A172 (cell line): ENCODE data around the gene RCAN1. TPM values are rescaled to one million over a fixed set of nuclear protein-coding genes. Genes with fewer than 3 reads are reported as not detected.
"Not testable (repeated sequence)": the region's sequence is repeated elsewhere in the genome, so short reads cannot be mapped to it uniquely, and the experiment has no call there.

ENCODE experiments used
- DNase-seq: peaks from one replicate; pipeline ENCODE4 v3.0.0-alpha.2; 2015; ENCODE audit warnings: low spot score
- total RNA-seq: library from RNA; depleted of rRNA; stranded (reverse); fragments of >200 nt; shearing (Covaris generic); gene quantifications from 2 replicates; pipeline ENCODE4 v1.2.3, GENCODE V29; 2014

The RCAN1 gene
- total RNA-seq, 1 experiment from 2014 or later: 61.5 TPM

DNA sequence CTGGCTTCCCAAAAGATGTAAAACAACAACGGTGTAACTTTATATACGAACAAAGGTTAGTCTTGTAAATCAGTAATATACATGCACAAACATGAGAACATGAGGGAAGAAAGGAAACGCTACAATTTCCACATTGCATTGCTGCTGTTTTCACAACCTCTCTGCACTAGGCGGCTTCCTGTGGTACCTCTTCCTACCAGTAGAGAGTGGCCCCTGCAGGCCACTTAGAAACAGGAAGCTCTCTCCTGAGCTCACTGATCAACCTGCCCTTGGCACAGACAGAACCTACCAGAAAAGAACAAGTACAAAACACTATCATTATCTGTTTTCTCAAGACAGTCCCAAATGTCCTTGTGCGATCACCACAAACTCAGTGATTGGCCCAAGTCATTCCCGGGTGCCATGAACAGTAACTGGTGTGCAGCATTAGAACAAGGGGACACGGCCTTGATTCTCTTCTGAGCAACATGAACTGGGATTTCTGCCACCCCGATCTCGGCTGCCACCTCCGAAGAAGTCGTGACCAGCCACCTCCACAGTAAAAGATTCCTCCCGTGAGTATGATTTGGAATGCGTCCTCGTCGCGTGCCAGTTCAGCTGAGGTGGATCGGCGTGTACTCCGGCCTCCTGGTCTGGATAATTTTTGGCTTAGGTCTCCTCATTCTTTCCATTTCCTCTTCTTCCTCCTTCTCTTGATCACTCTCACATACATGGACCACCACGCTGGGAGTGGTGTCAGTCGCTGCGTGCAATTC, 97.2 kb downstream of the RCAN1 start:
- peak; percentile 41 for DNase-seq

DNA sequence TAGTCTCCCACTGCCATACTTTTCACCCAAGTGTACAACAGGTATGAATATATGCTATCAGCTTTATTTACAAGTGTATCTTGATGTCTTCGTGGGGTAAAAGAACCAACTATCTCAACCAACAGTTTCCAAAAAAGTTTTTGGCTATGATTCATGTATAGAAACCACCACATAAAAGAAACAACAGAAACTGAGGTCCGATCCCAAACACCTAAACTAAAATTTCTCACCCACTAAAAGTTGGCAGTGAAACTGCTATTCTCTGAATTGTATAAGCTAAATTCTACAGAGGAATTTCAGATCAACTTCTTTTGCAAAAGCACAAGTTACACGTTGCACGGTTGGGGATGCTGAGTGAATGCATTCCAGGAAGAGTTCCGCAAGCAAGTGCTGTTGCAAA, 97.9 kb downstream of the RCAN1 start:
- no peak for DNase-seq

DNA sequence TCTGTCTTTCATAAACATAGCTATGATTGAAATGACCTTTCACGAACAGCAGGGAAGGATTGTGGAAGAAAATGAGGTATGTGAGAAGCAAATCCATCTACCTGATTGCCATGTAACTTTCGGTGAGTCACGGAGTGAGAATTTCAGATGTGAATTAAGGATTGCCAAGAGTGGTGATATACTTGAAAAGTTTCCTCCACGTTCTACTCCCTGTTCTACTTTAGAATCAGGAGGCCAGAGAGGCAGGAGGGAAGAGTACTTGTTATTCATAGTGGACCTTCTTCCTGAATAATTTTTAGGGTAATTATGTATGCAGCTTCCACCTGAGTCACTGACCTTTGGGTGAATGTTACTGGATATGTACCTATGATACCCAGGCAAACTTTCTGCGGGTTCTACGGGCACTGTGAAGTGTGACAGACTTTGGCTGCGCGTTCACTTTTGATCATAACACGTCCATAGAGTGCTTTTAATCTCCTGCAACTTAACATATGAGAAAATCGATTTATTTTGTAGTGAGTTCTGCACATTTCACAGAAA, 100.3 kb downstream of the RCAN1 start:
- no peak for DNase-seq

DNA sequence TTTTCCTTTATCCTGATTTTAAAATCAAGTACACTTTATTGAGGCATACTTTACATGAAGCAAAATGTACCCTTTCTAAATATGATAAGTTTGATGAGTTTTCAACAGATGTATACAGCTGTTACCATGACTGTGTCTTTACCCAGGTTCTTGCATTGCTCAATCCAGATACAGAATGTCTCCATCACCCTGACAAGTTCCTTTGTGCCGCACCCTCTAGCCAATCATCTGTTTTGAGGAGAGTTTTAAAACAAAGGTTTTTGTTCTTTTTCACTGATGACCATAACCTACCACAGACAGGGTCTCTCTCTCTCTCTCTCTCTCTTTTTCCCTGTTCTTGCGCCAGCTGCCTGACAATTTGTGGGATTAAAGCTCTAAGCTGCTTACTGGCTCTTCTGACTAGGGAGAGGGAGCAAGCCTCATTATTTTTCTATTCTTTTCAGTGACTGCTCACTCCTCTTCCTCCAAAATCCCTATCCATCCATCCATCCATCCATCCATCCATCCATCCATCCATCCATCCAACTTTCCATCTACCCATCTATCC, 101.7 kb downstream of the RCAN1 start:
- no peak for DNase-seq

DNA sequence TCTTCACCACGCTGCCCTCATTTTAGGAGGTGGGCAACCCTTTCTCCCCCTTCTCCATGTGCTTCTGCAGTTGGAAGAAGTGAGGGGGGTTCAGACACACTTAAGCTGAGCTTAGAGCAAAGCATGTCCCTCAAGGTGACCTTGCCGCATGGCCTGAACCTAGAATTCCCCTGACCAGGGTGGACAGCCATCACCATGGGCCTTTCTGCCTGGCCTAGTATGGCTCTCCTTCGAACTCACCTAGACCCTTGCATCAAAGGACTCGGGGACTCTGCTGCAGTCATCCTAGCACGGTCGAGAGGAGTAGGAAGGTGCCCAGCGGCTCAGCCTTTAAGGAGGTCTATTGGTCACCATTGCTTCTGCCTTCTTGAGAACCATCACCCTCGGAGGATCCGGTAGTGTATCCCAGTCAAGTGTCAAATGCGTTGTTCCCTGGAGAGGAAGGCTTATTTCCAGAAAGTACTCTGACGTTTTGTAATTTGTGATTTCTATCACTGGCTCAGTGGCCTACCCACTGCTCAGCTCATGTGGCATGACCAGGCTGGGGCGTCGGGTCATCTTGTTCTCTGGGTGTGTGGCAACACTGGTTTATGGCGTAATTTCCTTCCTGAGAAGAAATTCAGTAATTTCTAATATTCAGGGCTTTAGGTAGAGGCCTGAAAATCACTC, 103.0 kb downstream of the RCAN1 start, which contains the start of gene KCNE1:
Gene KCNE1, minus strand, starts transcription at position 424 of the 669 bp plus-strand sequence. CDS start 62,576 bp downstream, outside the sequence.
- no peak for DNase-seq

DNA sequence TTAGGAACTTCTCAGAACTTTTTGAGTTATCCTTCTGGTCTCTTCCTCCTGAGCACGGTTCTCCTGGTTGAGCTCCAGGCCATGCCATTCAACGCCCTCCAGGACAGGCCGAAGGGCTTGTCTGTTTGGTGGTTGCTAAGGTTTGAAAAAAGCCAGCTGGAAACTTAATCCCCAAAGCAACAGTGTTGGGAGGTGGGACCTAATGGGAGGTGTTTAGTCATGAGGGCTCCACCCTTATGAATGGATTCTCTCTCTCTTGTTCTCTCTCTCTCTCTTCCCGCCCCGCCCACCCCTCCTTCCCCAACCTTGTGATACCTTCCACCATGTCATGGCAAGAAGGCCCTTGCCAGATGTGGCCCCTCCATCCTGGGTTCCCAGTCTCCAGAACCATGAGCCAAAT, 103.7 kb downstream of the RCAN1 start:
- peak; percentile 33 for DNase-seq

DNA sequence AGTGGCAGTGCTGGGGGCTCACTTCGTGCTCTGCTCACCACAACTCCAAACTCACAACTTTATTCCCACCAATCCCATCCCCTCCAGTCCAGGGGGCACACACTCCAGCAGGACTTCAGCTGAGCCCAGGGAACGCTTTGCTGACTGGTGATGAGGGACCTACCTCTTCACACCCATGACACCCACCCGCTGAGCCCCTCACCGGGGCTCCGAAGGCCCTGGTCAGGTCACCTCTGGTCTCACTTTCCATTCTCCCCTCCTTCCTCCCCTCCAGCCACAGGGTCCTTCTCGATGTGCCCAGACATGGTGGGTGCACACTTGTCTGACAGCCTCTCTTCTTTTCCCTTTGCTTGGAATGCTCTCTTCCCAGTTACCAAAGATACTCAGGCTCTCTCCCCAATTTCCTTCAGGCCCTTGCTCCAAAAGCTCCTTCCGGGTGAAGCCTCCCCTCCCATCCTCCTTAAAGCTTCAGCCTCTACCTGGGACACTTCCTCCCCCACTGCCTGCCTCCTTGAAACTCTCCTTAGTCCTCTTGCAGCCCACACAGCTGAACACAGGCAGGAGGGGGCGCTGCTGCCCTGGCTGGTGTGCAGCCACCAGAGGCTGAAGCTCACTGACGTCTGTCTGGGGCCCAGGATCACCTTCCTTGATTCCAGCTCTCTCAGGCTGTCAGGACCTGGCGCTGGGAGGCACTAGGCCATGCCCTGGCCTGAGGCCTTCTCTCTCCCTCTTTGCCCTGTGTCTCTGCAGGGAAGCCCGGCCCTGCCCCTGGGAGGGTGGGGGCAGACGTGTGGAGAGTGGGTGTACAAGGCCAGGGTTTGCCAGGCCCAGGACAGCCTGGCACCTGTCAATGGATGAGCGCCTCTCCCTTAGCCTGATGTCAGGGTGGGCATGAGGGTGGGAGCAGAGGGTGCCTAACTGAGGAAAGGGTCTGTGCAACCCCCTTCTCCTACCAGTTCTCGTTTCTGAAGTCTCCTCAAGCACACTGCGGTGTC, 104.5 kb downstream of the RCAN1 start:
- DNase-seq: peak; percentile 57

DNA sequence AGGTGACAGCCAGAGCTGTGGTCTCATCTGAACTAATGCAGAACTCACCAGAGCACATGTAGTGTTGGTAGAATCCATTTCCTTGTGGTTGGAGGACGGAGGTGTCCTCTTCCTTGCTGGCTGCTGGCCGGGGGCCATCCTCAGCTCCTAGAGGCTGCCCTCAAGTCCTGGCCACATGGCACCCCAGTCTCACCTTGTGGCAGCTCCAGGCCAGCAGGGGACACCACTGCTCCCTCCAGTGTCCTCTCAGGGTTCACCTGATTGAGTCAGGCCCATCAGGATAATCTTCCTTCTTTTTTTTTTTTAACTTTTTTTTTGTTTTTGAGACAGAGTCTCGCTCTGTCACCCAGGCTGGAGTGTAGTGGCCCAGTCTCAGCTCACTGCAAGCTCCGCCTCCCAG, 105.8 kb downstream of the RCAN1 start:
- DNase-seq: no peak

DNA sequence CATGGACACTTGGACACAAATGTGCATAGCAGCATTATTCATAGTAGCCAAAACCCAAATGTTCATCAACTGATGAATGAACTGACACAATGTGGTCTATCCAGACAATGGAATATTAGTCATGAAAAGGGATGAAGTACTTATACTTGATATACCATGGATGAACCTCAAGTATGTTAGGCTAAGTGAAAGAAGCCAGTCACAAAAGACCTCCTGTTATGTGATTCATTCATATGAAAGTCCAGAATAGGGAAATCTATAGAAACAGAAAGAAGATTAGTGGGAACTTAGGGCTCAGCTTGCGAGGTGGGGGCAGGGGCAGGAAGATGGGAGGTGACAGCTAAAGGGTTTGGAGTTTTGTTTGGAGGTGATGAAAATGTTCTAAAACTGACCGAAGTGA, 110.3 kb downstream of the RCAN1 start:
- no peak for DNase-seq

DNA sequence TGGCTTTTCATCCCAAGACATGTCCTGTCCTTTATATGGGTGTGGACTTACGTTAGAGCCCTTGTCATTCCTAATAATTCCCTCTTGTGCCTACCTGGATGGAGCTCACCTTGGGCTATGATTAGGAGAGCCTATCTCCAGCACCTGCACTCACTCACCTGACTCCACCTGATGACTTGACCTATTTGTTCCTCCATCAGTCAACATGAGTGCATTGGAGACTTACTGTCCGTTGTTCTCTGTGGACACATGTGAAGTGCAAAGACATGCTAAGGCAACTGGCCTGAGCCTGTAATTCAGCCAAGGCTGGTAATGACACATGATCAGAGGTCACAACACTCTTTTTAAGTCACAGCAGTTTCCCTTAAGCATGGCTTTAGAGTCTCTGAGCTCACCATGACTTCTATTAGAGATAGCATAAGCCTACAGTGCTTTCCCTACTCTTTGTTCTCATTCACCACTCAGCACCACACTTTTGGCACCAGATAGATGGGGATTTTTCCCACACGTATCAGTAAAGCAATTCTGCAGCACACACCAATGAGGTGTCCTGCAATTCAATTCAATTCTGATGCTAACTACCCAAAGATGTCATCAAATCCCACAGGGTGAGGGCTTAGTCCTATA, 112.3 kb downstream of the RCAN1 start:
- DNase-seq: no peak

DNA sequence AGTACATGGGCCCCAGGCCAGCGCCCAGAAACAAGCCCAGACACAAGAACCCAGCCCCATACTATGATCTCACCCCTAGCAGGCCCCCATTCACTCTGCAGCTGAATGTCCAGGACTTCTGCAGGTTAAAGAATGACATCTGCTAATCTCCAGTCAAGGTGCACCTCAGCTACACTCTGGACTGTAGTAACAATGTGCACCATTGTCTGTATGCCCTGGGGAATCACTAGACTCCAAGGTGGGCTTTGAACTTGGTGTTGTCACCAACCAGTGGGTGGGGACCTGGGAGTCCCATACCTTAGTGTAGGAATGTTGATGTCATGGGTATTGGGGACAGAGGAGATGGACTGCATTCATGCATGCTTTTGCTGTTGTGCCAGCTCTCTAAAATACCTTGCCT, 113.2 kb downstream of the RCAN1 start:
- DNase-seq: no peak

DNA sequence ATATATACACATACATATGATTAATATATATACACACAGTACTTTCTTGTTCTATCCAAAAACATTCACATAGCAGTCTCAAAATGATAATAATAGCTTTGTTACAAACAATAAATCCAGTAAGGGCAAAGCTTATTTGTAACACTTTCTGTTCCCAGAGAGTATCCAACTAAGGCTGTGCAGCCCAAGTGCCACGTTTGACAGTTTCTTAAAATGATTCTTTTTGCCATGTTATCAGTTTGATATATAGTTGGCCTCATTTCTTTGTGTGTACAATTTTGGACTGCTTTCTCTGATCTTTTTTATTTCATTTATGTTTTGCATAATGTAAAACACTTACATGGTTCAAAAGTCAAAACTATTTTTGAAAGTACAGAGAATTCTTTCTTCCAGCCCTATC, 114.7 kb downstream of the RCAN1 start:
- DNase-seq: no peak

DNA sequence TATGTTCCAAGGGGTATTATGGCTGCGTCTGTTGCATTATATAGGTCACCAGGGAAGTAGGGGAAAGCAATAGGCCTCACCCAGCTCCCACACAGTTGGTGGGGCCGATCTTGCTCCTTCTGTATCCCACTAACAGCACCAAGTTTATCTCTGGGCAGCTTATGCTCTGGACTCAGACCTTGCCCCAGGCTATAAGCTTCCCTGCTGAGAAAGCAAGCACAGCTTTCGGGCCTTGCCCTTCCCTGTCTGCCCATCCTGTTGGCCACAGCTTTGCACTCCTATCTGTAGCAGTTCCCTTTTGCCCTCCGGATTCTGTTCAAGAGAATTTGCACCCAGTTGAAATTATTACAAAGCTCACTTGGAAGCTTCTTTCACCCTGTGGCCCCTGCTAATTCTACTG, 115.8 kb downstream of the RCAN1 start:
- no peak for DNase-seq

DNA sequence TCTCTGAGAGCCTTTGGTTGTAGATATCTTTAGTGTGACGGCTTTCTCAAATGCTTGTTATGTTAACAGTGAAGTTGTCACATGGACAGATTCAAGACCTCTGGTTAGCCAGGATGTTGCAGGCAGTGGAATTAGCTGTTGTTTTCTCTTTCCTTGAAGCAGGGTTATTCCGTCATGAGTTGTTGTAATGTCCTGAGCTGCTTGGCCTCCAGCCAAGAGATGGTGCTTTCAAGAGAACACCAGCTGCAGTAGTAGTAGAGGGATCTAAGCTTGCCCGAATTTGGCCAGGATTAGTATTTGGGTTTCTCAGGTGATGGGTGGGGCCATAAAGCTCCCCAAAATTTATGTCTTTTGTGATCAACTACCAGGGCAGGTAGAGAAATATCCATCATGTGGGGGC, 116.3 kb downstream of the RCAN1 start:
- no peak for DNase-seq

DNA sequence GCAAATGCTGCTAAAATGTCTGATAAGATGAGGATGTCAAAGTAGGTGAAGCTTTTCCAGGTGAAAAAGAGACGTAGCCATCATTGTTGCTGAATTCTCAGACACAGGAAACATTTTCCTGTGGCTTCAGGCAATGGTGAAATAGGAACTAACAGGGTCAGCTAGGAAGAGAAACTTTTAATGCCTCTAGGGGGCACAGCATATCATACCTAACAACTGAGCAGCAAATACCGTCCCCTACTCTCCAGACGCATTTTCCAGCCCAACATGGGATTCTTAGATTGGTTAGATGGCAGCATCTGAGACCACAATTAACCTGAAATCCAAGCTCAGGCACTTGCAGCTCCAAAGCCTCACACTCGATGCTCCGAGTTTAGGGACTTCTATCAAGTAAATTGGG, 131.1 kb downstream of the RCAN1 start:
- not testable (repeated sequence) for DNase-seq

DNA sequence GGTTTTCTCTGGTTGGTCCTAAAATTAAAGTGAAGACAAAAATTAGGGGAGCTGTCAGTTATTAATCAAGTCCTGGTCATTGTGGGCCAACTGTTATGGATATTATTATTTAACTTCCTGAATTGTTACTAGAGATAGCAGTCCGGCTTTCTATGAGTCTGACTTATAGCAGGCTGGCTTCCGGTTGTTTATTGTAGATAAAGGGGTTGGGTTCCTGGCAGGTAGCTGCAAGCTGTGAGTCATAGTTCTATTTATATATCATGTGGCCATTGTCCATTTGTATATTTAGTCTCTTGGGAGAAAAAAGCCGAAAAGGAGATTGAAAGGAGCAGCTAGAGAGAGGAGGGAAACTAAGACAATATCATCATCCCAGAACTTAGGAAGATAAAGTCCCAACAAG, 131.5 kb downstream of the RCAN1 start:
- not testable (repeated sequence) for DNase-seq

DNA sequence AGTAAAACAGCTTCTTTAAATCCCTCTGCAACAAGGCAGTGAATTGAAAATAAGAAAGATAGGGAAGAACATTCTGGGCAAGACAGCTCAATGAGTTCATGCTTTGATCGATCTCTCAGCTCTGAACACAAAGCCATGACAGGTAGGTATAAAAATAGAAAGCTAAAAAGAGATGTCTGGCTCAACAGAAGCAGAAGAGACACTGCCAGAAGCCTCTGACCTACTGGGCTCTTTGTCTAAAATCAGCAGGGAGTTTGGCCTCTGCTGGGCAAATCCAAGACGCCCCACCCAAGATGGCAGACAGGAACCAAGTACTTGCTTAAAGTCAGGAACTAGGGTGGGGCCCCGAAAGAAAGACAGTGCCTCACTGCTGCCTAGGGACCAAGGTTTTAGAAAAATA, 147.6 kb downstream of the RCAN1 start:
- DNase-seq: not testable (repeated sequence)
